Right lobe of liver (tissue), 6 donors: ENCODE measurements around the gene C3orf20. TPM values are rescaled to one million over a fixed set of nuclear protein-coding genes. Genes with fewer than 3 reads are reported as not detected.
A peak's percentile ranks its signal among the peaks of the same experiment; 100 is the strongest.

ENCODE experiments used
- ATAC-seq, 4 donors: fragments of 200-7000 bp; cut with Tn5 transposase; one replicate each; pipeline ENCODE4 v1.9.1; 2020; ENCODE audit warnings: mild to moderate bottlenecking in 4 of 4, moderate library complexity in 4 of 4
- DNase-seq, 3 donors: peaks; one replicate each; pipeline ENCODE4 v3.0.0-alpha.2; 2020
- H3K27ac ChIP-seq, 3 donors: fragments of 200-600 bp; one replicate each; pipeline ENCODE4 v1.8.0; 2022
- H3K27me3 ChIP-seq, 2 donors: fragments of 200-600 bp; one replicate each; pipeline ENCODE4 v1.8.0; 2022
- H3K36me3 ChIP-seq, 4 donors: fragments of 200-600 bp; sonication (generic) in 1 of 4; one replicate each; pipeline versions ENCODE4 v1.5.1 to v1.8.0; 2017 to 2022; ENCODE audit warnings: control low read depth in 1 of 4
- H3K4me1 ChIP-seq, 4 donors: fragments of 200-600 bp; sonication (generic) in 1 of 4; one replicate each; pipeline versions ENCODE4 v1.5.1 to v1.8.0; 2017 to 2022; ENCODE audit warnings: control low read depth in 1 of 4
- H3K4me3 ChIP-seq, 3 donors: fragments of 200-600 bp; one replicate each; pipeline ENCODE4 v1.8.0; 2022
- H3K9me3 ChIP-seq, 4 donors: fragments of 200-600 bp; sonication (generic) in 1 of 4; one replicate each; pipeline versions ENCODE4 v1.5.1 to v1.8.0; 2017 to 2022; ENCODE audit warnings: control low read depth in 1 of 4
- POLR2A ChIP-seq: fragments of 450-650 bp; IDR thresholded peaks from one replicate; pipeline ENCODE4 v1.6.1; 2017; ENCODE audit warnings: antibody characterized with exemption, mild to moderate bottlenecking
- WGBS: methylation state at CpG from one replicate; pipeline ENCODE4 v1.1.6; 2018; ENCODE audit warnings: low coverage, low lambda C conversion rate; ENCODE audit not compliant: insufficient coverage; ENCODE audit errors: missing lambda C conversion rate; 5-methylcytosine and 5-hydroxymethylcytosine counted together
- intact Hi-C, 2 donors: fragments of 100-400 bp; cut with DNase I; formaldehyde crosslinking; loops; one replicate each; pipeline versions ENCODE4 v1.11.2 to v1.14.1; 2022
- total RNA-seq, 6 experiments: library from RNA; depleted of rRNA in 2 of 6; stranded (reverse); fragments of >200 nt in 2 of 6; fragmentation: NEBNext Ultra II Directional in 3 of 6; extraction: Animal tissue kit (Norgen Biotek cat#: 25700) in 3 of 6; gene quantifications; one replicate each; pipeline versions ENCODE4 v1.1.0 to v1.2.4, GENCODE V29; 2016 to 2023
- TF ChIP-seq, protein P1 (sequence below), 4 donors: fragments of 200-600 bp in 3 of 4; fragments of 450-650 bp in 1 of 4; IDR thresholded peaks; one replicate each; pipeline versions ENCODE4 v1.5.1 to v1.8.0; 2016 to 2022; ENCODE audit warnings: antibody characterized with exemption in 4 of 4, mild to moderate bottlenecking in 2 of 4
- donor health status: DM: no; HTN: yes; CAD: no.
- donor health status: DM: no; HTN: no; CAD: no.
- donor health status: DM: no; HTN: no; CAD: no.
- donor health status: DM: no; HTN: yes; CAD: no.
- donor health status: DM: no; HTN: yes; CAD: no.

C3orf20 gene
- total RNA-seq, 6 experiments from 2014 or later: 0.09 to 0.11 TPM; not detected in 4

DNA sequence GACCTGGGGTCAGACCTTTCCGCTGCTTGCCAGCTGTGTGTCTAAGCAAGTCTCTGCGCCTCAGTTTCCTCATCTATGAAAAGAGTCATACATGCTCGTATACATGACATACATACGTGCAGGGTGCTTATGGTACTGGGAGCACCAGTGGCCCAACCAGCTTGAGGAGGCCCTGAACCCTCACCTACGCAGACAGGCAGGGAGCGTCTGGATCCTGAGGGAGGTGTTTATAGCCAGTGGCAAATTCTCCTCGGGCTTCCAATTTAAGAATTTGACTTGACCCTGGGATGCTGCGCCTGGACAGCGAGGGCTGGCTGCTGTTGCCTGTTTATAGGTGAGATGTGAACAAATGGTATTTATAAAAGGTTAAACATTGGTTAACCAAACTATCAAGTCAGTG is 126.1 kb downstream of the C3orf20 start:
- ATAC-seq (no peak), DNase-seq (peak in 1 of 3 donors; percentile 12)
- Histone ChIP-seq H3K27me3 (no peaks in the 10 kb centered on the region), H3K4me1 (peaks cover 0 to 32% (median 15%) of the 10 kb centered on the region in 4 donors), H3K36me3 (no peaks in the 10 kb centered on the region), H3K27ac (peak overlapping the region in 1 of 3 donors; percentile 88), H3K9me3 (no peaks in the 10 kb centered on the region), H3K4me3 (no peak overlapping the region)
- TF ChIP-seq, protein P1, sequence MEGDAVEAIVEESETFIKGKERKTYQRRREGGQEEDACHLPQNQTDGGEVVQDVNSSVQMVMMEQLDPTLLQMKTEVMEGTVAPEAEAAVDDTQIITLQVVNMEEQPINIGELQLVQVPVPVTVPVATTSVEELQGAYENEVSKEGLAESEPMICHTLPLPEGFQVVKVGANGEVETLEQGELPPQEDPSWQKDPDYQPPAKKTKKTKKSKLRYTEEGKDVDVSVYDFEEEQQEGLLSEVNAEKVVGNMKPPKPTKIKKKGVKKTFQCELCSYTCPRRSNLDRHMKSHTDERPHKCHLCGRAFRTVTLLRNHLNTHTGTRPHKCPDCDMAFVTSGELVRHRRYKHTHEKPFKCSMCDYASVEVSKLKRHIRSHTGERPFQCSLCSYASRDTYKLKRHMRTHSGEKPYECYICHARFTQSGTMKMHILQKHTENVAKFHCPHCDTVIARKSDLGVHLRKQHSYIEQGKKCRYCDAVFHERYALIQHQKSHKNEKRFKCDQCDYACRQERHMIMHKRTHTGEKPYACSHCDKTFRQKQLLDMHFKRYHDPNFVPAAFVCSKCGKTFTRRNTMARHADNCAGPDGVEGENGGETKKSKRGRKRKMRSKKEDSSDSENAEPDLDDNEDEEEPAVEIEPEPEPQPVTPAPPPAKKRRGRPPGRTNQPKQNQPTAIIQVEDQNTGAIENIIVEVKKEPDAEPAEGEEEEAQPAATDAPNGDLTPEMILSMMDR (IDR thresholded peaks at IDR 0.05): no peak
- no peak for TF ChIP-seq POLR2A
- intact Hi-C loops: no loop called here
- 84% methylated on average over 5 of the region's 9 CpGs for WGBS

DNA sequence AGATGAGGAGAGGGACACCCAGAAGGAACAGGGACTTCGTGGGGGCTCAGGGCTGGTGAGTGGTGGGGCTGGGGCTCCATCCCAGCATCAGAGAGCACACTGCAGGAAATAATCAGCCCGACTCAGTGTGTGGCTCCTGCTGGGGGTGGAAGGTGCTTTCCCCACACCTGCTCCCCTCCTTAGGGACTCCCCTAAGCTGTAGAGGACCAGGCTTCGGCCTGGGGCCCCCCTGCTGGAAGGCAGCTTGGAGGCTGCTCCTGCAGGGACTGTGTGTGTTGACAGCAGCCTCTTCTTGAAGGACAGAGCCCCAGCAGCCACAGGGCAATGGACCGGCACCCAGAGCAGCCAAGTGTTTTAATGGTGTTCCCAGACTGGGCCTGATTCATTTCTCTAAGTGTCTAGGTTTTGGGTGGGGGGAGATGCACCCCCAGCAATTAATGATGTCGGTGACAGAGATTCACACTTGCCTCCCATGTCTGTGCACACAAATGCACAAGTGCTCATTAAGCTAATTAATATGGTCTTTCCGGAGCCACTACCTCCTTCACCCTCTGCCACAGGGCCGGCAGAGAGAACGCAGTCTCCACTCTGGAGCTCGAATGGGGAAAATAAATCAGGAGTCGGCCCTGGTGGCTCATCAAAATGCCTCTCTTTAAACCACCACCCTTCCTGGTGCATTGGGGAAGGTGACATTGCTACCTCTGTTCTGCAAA is 126.9 kb downstream of the C3orf20 start:
- no peak overlapping the region for H3K4me3 ChIP-seq
- no peak for ATAC-seq
- H3K36me3 ChIP-seq: no peaks in the 10 kb centered on the region
- TF ChIP-seq, protein P1 (IDR thresholded peaks at IDR 0.05): no peak
- no peaks in the 10 kb centered on the region for H3K9me3 ChIP-seq
- WGBS: 80% methylated on average over 2 of the region's 10 CpGs
- intact Hi-C loops: no loop called here
- peak in 1 of 3 donors; percentile 49 for DNase-seq
- peaks cover 0 to 32% (median 15%) of the 10 kb centered on the region in 4 donors for H3K4me1 ChIP-seq
- peak overlapping the region in 2 of 3 donors; percentile 0 to 88 for H3K27ac ChIP-seq
- no peaks in the 10 kb centered on the region for H3K27me3 ChIP-seq

DNA sequence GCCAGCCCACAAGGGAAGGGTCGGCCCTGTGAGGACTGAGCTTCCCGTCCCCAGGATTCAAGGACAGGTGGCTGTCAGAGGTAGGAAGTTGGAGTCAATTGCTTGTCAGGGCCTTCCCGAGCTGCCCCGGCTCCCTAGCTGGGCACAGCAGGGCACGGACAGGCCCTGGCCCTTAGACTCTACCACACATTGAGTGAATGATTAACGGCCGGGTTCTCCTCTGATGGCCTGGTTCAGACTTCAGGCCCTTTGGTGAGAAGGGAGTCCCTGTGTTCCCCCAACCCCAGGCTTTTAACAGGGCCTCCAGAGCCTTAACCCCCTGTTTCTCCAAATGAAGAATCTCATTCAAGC is 127.4 kb downstream of the C3orf20 start:
- DNase-seq: peak; percentile 68 to 84 (median 83)
- H3K27ac ChIP-seq: peak overlapping the region; percentile 0 to 88 (median 2)
- no peak for TF ChIP-seq POLR2A
- TF ChIP-seq, protein P1 (IDR thresholded peaks at IDR 0.05): no peak
- H3K36me3 ChIP-seq: no peaks in the 10 kb centered on the region
- no peaks in the 10 kb centered on the region for H3K9me3 ChIP-seq
- intact Hi-C loops: no loop called here
- peak; percentile 84 to 90 (median 88) for ATAC-seq
- WGBS: 35% methylated on average over 5 of the region's 7 CpGs
- peaks cover 0 to 32% (median 15%) of the 10 kb centered on the region in 4 donors for H3K4me1 ChIP-seq
- H3K27me3 ChIP-seq: no peaks in the 10 kb centered on the region
- no peak overlapping the region for H3K4me3 ChIP-seq

DNA sequence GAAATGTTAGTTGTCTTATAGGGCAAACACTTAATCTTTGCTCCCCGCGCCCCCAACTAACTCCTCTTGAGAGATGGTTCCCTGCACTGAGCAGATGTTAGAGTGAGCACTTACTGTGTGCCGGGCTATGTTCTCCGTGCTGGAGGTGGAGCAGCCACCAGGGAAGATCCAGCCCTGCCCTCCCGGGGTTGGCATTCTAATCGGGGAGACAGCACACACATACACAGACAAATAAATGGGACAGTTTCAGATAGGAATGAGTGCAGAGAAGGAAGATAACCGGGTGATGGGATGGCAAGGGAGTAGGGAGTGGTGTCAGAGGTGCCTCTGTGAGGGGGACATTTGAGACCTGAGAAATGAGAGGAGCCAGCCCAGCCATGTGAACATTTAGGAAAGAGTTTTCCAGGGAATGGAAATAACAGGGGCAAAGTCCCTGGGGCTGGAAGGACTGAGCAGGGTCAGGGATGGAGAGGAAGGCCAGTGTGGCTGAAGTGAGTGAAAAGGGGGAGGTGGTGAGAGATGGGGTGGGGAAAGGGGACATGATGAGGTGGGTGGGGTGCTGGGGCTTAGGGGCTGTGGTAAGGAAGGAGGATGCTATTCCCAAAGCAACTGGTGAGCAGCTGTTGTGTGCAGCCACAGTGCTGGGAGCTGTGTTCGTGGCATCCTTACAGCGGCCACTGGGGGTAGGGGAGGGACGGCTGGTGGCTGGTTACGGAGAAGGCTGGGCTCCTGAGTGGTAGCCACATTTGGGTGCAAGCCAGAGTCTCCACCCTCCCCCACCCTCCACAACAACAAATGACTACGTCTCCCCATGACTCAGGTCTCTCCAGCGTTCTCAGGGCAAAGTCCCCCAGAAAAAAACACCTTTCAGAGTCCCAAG is 128.4 kb downstream of the C3orf20 start:
- Histone ChIP-seq H3K4me1 (peaks cover 0 to 32% (median 15%) of the 10 kb centered on the region in 4 donors), H3K27ac (peak overlapping the region; percentile 6 to 88 (median 59)), H3K4me3 (no peak overlapping the region), H3K9me3 (no peaks in the 10 kb centered on the region), H3K36me3 (no peaks in the 10 kb centered on the region), H3K27me3 (no peaks in the 10 kb centered on the region)
- 59% methylated on average over 7 of the region's 13 CpGs for WGBS
- ATAC-seq (peak; percentile 59 to 71 (median 62)), DNase-seq (peak in 2 of 3 donors; percentile 66 to 83)
- intact Hi-C loops: no loop called here
- no peak for TF ChIP-seq POLR2A
- TF ChIP-seq, protein P1 (IDR thresholded peaks at IDR 0.05): no peak
